WTC11 (cell line): ENCODE data around the gene GRM7.

Experiments used
- AFF4 ChIP-seq: sonication (generic); formaldehyde crosslinking; IDR thresholded peaks from 2 replicates; pipeline ENCODE4 v1.8.1; 2023; ENCODE audit warnings: mild to moderate bottlenecking, missing genetic modification reagents, borderline replicate concordance
- ATF2 ChIP-seq: sonication (generic); formaldehyde crosslinking; IDR thresholded peaks from 2 replicates; pipeline ENCODE4 v1.8.1; 2022; ENCODE audit warnings: low read depth, missing genetic modification reagents, borderline replicate concordance
- CREM ChIP-seq: sonication (generic); formaldehyde crosslinking; IDR thresholded peaks from 2 replicates; pipeline ENCODE4 v1.8.1; 2022; ENCODE audit warnings: mild to moderate bottlenecking, missing genetic modification reagents, moderate library complexity
- CTCF ChIP-seq: fragments of 200-600 bp; IDR thresholded peaks from 2 replicates; pipeline ENCODE4 v1.8.0; 2022; ENCODE audit warnings: antibody characterized with exemption
- ESRRA ChIP-seq: sonication (generic); formaldehyde crosslinking; IDR thresholded peaks from 2 replicates; pipeline ENCODE4 v1.8.1; 2022; ENCODE audit warnings: mild to moderate bottlenecking, missing genetic modification reagents, borderline replicate concordance
- GRHL2 ChIP-seq: fragments of 250-450 bp; sonication (Bioruptor Pico); IDR thresholded peaks from 2 replicates; pipeline ENCODE4 v1.8.0; 2022; ENCODE audit warnings: mild to moderate bottlenecking, moderate library complexity; ENCODE audit not compliant: insufficient replicate concordance, severe bottlenecking
- IRF2 ChIP-seq: sonication (generic); formaldehyde crosslinking; IDR thresholded peaks from 2 replicates; pipeline ENCODE4 v1.8.0; 2022; ENCODE audit warnings: low read depth, missing genetic modification reagents, borderline replicate concordance
- NR1H2 ChIP-seq: sonication (generic); formaldehyde crosslinking; IDR thresholded peaks from 2 replicates; pipeline ENCODE4 v1.9.0; 2021; ENCODE audit warnings: mild to moderate bottlenecking, moderate library complexity, missing genetic modification reagents
- SP1 ChIP-seq: sonication (generic); formaldehyde crosslinking; conservative IDR thresholded peaks from 2 replicates; pipeline ENCODE4 v1.8.1; 2022; ENCODE audit warnings: missing genetic modification reagents
- TP53 ChIP-seq: sonication (generic); formaldehyde crosslinking; IDR thresholded peaks from 2 replicates; pipeline ENCODE4 v1.8.1; 2023; ENCODE audit warnings: mild to moderate bottlenecking, missing genetic modification reagents
- ZNF281 ChIP-seq: sonication (generic); formaldehyde crosslinking; IDR thresholded peaks from 2 replicates; pipeline ENCODE4 v1.8.0; 2023; ENCODE audit warnings: mild to moderate bottlenecking, missing genetic modification reagents

- TF ChIP-seq CTCF (no peak), ESRRA (no peak), ZNF281 (CRISPR knock-in tag) (no peak), GRHL2 (CRISPR knock-in tag) (no peak), SP1 (CRISPR knock-in tag) (no peak), IRF2 (no peak), ATF2 (CRISPR knock-in tag) (no peak), NR1H2 (CRISPR knock-in tag) (no peak), TP53 (no peak), AFF4 (CRISPR knock-in tag) (no peak), CREM (CRISPR knock-in tag) (no peak)
Observed at GRCh38 chr3:6971933-6972332, 111.0 kb downstream of the GRM7 start.
